Measurements from ENCODE around the gene SUPT7L. TPM values are rescaled to one million over a fixed set of nuclear protein-coding genes. Genes with fewer than 3 reads are reported as not detected.

Gene SUPT7L
- total RNA-seq, 2 experiments from 2014 or later: 33.0 to 33.6 TPM

GRCh38 chr2:27705851-27706622, 42.6 kb upstream of the SUPT7L start:
- Histone ChIP-seq H3K9me2 (ENCODE audit: insufficient read depth, low read length) (no peaks in the 10 kb centered on the region), H3K79me2 (ENCODE audit: insufficient read depth, low read depth, low read length) (no peaks in the 10 kb centered on the region), H3K9me3 (ENCODE audit: low read length) (no peaks in the 10 kb centered on the region), H2AFZ (ENCODE audit: low read length) (no peak overlapping the region), H4K20me1 (ENCODE audit: insufficient read depth, low read length) (no peaks in the 10 kb centered on the region), H3K4me3 (ENCODE audit: low read depth, low read length, poor library complexity, severe bottlenecking) (no peak overlapping the region), H3K27ac (ENCODE audit: low read depth, low read length, poor library complexity, severe bottlenecking) (no peak overlapping the region), H3K4me1 (ENCODE audit: insufficient read depth, low read length, poor library complexity, severe bottlenecking) (no peaks in the 10 kb centered on the region), H3K4me2 (ENCODE audit: low read length) (no peak overlapping the region), H3K36me3 (ENCODE audit: insufficient read depth, low read length) (no peaks in the 10 kb centered on the region)
- no peak for DNase-seq (ENCODE audit: low spot score)
- intact Hi-C loops (cut with micrococcal nuclease; ENCODE audit: unreplicated experiment): no loop called here
- POLR2A ChIA-PET: no interaction called here
- no peak for TF ChIP-seq EZH2phosphoT487 (IDR thresholded peaks at IDR 0.05; ENCODE audit: borderline replicate concordance, low read depth, low read length)
- TF ChIP-seq CTCF (conservative IDR thresholded peaks at IDR 0.05; ENCODE audit: low read length): no peak
- CTCF ChIA-PET (ENCODE audit: unreplicated experiment): no interaction called here
- no TSS peak for BruUV-seq (replicated peaks)

- H3K4me2 ChIP-seq (ENCODE audit: low read length): no peak overlapping the region
- no TSS peak for BruUV-seq (replicated peaks)
- intact Hi-C loops (cut with micrococcal nuclease; ENCODE audit: unreplicated experiment): loop anchor here (5.0 kb wide), 1 partner anchor 748 kb away; no protein-coding TSS in a partner anchor
Measured at GRCh38 chr2:27704342-27704876, 41.0 kb upstream of the SUPT7L start.

More at GRCh38 chr2:27704342-27704876, 41.0 kb upstream of the SUPT7L start:
- no peak for TF ChIP-seq CTCF (conservative IDR thresholded peaks at IDR 0.05; ENCODE audit: low read length)
- no peak for TF ChIP-seq EZH2phosphoT487 (IDR thresholded peaks at IDR 0.05; ENCODE audit: borderline replicate concordance, low read depth, low read length)
- no peak overlapping the region for H3K27ac ChIP-seq (ENCODE audit: low read depth, low read length, poor library complexity, severe bottlenecking)
- H3K9me3 ChIP-seq (ENCODE audit: low read length): no peaks in the 10 kb centered on the region
- no peaks in the 10 kb centered on the region for H3K79me2 ChIP-seq (ENCODE audit: insufficient read depth, low read depth, low read length)
- no peaks in the 10 kb centered on the region for H3K9me2 ChIP-seq (ENCODE audit: insufficient read depth, low read length)
- H4K20me1 ChIP-seq (ENCODE audit: insufficient read depth, low read length): no peaks in the 10 kb centered on the region
- no peak overlapping the region for H3K4me3 ChIP-seq (ENCODE audit: low read depth, low read length, poor library complexity, severe bottlenecking)
- DNase-seq (ENCODE audit: low spot score): no peak
- no peaks in the 10 kb centered on the region for H3K4me1 ChIP-seq (ENCODE audit: insufficient read depth, low read length, poor library complexity, severe bottlenecking)
- no peaks in the 10 kb centered on the region for H3K36me3 ChIP-seq (ENCODE audit: insufficient read depth, low read length)
- ChIA-PET CTCF (ENCODE audit: unreplicated experiment) (interaction anchor here (0.9 kb wide), 1 partner anchor 21 kb away, joined by 3 read pairs; no protein-coding TSS in a partner anchor), POLR2A (no interaction called here)
- H2AFZ ChIP-seq (ENCODE audit: low read length): no peak overlapping the region
